NCI-H345 (cell line): ENCODE measurements around the gene ZNF646.

Source experiments
- DNase-seq: peaks from one replicate; lab custom pipeline; 2025; lab: John Stamatoyannopoulos, UW

ZNF646 gene, protein sequence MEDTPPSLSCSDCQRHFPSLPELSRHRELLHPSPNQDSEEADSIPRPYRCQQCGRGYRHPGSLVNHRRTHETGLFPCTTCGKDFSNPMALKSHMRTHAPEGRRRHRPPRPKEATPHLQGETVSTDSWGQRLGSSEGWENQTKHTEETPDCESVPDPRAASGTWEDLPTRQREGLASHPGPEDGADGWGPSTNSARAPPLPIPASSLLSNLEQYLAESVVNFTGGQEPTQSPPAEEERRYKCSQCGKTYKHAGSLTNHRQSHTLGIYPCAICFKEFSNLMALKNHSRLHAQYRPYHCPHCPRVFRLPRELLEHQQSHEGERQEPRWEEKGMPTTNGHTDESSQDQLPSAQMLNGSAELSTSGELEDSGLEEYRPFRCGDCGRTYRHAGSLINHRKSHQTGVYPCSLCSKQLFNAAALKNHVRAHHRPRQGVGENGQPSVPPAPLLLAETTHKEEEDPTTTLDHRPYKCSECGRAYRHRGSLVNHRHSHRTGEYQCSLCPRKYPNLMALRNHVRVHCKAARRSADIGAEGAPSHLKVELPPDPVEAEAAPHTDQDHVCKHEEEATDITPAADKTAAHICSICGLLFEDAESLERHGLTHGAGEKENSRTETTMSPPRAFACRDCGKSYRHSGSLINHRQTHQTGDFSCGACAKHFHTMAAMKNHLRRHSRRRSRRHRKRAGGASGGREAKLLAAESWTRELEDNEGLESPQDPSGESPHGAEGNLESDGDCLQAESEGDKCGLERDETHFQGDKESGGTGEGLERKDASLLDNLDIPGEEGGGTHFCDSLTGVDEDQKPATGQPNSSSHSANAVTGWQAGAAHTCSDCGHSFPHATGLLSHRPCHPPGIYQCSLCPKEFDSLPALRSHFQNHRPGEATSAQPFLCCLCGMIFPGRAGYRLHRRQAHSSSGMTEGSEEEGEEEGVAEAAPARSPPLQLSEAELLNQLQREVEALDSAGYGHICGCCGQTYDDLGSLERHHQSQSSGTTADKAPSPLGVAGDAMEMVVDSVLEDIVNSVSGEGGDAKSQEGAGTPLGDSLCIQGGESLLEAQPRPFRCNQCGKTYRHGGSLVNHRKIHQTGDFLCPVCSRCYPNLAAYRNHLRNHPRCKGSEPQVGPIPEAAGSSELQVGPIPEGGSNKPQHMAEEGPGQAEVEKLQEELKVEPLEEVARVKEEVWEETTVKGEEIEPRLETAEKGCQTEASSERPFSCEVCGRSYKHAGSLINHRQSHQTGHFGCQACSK (N-terminal part only)

DNA sequence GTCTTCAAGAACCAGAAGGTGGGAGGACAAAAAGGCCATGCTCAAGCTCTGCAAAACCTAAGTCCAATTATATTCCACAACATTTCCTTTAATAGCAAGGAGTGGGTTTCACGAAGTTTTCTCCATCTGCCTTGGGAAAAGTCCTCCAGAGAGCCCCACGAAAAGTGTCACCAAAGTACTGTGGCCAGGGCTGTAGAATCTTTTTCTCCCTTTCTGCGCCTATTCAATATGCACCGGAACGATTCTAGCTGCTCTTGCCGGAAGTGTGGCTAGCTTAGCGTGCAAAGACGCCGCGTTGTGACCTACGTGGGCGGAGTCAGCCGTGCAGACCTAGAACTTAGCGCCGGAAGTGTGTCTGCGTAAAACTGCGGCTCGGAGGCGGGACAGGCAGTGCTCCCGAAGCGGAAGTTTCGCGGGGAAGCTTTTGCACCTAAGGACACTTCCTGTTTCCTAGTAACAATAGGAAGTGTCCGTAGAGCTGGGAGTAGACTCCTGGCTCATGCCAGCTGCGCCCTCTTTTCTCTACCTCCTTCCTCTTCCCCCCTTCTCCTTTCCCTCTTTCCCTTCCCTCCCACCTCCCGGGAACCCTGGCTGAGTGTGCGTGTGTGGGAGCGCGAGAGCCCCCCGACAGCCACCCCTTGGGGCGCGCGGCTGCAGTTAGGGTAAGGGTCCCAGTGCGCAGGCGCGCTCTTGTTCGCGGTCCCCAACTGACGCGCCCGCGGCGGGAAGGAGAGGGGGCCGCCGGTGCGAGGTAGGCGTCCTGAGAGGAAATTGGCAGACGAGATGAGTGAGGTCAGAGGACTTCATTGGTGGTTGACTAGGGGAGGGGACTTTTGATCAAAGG lies at the start of gene ZNF646, which contains the start of gene ZNF668:
Gene ZNF646 (plus strand): TSS at position 453 of the 844 bp plus-strand sequence. CDS start 1,903 bp downstream, outside the sequence.
Gene ZNF668 (minus strand): TSS at position 271 of the 844 bp plus-strand sequence. CDS start 9,781 bp downstream, outside the sequence.
- DNase-seq, result peak; percentile 100

DNA sequence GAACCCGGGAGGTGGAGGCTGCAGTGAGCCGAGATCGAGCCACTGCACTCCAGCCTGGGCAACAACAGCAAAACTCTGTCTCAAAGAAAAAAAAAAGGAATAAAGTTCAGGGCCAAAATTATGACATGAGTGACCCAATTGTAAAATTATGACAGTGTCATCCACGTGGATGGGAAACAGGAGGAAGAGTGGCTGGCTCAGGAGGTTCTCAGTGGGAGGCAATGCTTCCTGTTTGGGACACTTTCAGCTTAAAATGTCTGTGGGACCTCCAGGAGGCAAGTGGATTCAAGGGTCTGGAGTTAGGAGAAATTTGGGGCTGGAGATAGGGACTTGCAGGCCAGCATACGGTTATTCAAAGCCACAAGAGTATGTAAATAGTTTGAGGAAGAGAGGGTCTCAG lies 48.9 kb upstream of the ZNF646 start:
- no peak for DNase-seq

DNA sequence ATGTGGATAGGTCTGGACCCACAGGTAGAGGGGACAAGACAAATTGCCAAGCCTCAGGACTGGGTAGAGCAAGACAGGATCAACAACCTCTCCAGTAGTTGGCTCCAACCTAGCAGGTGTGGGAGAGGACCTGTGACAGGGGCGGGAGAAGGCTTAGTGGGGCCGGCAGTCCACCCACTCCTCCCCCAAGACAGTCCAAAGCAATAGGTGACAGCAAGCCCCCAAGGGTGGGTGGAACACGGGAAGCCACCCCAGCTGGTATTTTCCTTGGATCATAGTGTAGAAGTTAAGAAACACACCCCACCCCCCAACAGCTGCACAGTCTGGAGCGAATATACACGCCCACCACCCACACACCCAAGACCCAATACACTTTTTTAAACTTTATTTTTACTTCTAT lies 45.0 kb upstream of the ZNF646 start:
- DNase-seq, result no peak

DNA sequence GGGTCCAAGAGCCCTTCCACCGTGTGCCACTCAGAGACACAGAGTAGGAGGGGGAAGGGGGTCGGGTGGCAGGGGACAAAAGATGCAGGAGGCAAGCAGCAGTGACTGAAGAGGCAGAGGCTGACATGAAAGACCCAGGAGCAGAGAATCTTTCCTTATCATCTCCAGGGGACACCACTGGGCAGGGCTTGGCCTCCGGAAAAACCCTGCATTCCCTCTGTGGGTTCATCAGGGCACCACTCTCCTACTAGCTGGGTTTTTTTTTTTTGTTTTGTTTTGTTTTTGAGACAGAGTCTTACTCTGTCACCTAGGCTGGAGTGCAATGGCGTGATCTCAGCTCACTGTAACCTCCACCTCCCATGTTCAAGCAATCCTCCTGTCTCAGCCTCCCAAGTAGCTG lies 42.9 kb upstream of the ZNF646 start:
- DNase-seq, result no peak

DNA sequence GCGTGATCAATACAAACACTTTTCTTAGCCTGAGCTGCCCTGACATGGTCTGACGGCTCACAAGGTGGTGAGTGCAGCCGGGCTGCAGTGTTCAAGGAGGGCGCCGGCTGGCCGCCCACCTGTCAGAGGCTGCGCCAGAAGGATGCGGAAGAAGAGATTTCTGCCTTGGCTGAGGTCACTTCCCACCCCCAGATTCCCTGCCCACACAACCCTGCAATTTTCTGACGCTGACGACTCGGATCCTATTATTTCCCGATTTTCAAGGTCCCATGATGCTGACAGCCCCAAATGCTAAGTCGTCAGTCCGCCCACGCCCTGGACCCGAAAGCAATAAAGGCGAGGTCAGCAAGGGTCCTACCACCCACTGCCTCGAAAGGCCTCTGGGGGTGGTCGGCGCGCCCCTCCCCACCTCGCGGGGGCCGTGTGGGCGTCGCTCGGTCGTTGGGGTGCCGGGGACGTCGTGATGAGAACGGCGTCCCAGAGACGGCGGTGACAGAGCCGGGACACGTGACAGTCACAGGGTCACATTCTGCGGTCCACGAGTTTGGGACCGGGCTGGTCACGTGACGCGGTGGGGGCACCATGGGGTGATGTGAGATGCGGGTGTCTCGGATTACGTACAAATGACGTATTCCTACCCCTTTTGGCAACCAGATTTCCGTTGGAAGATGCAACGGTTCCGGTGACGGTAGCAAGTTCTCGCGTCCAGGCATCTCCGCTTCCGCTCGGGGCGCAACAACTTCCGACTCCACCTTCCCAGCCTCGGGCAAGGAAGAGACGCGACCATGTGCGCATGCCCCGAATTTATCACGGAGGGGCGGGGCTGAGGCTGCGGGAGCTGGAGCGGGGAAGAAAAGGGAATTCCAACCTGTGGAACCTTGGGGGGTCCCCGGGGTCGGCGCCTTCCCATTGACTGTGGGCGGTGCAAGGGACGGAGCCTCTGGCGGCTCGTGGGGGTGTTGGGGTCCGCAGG lies 41.2 kb upstream of the ZNF646 start, which contains the start of gene STX4:
Gene STX4 (plus strand): TSS at position 823 of the 973 bp plus-strand sequence. CDS start 248 bp downstream, outside the sequence.
- DNase-seq, result peak; percentile 99

DNA sequence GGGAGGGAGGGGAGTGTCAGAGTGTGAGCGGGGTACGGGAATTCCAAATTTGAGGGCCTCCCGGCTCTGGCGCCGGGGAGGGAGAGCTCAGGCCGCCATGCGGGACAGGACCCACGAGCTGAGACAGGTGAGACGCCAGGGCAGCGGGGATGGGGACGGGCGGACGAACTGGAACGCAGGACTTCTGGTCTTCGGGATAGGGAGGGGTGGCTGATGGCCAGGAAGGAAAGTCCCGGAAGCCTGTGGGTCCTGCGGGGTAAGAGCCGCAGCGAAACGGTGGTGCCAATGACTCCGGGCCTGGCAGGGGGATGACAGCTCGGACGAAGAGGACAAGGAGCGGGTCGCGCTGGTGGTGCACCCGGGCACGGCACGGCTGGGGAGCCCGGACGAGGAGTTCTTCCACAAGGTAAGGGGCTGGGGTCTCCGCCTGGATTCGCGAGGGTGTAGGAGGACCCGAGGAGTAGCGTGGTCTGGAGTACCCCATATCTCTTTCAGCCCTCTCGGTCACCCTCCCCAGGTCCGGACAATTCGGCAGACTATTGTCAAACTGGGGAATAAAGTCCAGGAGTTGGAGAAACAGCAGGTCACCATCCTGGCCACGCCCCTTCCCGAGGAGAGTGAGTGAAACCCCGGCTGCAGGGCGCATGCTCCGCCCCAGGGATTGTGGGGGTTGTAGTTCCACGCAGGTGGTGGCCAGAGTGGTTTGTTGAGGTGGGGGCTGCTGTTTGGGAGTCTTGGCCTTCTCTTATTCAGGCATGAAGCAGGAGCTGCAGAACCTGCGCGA lies 40.3 kb upstream of the ZNF646 start:
- DNase-seq, result peak; percentile 89

DNA sequence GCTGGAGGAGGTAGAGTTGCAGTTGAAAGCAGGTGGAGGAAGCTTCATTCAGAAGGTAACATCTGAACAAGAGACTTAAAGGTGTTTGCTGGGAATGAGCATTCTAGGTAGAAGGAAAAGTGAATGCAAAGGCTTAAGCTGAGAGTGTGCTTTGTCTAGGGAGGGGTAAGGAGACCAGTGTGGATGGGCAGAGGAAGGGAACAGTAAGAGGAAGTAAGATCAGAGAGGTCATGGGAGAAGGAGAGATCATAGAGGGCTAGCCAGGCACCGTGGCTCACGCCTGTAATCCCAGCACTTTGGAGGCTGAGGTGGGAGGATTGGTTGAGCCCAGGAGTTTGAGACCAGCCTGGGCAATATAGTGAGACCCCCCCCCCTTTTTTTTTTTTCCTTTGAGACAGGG lies 37.5 kb upstream of the ZNF646 start:
- no peak for DNase-seq

DNA sequence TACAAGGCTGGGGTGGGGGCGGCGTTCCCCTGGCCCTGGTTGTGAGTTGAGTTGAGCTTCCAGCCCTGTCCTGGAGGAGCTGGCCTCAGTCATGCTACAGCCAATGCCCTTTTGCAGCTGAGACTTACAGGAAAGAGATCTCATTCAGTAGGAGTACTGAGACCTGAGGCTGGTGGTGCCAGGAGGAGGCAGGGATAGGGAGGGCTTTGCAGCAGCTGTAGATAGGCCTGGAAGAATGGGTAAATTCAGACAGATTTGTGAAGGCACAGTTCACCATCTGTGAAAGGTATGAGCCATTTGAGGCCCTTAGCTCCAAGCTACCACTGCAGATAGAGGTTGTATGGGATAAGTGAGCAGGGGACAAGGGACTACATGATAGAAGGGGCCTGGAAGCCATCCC lies 35.2 kb upstream of the ZNF646 start:
- DNase-seq, result no peak

DNA sequence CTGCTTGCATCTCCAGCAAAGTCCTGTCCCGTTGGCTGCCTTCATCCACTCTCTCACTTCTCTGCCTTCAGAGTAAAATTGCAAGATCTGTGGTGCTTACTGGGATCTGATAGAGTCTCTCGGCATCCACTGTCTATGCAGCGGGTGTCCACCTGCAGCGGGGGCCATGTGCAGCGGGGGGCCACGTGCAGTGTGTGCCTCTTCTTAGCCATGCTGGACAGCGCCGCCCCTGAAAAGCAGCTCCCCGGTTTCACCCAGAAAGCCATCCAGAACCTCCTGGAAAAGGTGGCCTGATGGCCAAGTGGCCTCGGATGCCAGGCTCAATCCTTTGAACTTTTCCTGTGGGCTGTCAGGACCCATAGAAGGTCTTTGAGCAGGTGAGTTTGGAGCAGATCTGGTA lies 31.4 kb upstream of the ZNF646 start:
- DNase-seq, result no peak

DNA sequence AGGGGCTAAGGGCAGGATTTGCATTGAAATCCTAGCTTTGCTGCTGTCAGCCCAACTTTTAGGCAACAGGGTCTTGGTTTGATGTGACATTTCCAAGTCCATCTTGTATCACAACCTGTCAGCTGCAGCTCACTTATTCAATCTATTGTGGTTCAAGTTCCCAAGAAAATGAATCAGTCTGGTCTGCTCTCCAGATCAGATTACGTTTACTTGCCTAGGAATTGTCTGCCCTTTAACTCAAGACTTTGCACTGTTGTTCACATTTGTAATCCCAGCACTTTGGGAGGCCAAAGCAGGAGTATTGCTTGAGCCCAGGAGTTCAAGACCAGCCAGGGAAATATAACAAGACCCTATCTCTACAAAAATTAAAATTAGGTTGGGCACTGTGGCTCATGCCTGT lies 30.9 kb upstream of the ZNF646 start:
- DNase-seq, result no peak

DNA sequence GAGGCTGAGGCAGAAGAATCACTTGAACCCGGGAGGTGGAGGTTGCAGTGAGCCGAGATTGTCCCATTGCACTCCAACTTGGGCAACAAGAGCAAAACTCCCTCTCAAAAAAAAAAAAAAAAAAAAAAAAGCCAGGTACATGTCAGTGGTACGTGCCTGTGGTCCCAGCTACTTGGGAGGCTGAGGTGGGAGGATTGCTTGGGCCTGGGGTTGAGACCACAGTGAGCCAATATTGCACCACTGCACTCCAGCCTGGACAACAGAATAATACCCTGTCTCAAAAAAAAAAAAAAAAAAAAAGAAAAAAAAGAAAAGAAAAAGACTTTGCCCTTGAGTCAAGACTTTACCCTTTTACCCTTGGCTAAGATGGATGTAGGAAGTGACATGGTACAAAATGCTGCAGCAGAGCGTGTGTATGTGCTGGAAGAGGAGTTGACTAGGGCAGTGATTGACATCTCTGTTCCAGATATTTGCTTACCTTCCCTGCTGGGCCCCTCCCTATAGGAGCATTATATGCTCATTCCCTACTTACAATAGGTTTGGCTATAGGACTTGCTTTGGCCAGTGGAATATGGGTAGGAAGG lies 30.2 kb upstream of the ZNF646 start:
- no peak for DNase-seq

DNA sequence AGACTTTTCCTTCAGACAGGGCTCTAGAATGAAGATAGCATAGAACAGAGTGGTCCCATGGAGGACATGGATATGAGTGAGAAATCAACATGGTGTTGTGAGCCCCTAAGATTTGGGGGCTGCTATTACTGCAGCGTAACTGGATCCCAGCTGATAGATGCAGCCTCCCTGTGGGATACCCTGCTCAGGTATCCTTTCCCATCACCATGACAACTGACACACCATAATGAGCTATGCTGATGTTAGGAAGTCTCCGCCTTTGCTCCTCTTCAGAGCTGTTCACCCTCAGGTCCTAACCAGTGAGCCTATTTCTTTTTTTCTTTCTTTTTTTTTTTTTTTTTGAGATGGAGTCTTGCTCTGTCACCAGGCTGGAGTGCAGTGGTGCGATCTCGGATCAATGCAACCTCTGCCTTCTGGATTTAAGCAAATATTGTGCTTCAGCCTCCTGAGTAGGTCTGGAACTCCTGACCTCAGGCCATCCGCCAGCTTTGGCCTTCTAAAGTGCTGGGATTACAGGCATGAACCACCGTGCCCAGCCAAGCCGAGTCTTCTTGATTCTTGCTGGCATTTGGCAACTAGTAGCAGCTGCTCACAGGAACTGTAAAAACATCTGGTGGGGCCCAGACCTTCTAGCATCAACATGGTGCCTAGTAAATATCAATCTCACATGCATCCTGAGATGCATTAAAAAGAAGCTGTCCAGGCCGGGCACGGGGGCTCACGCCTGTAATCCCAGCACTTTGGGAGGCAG lies 23.8 kb upstream of the ZNF646 start:
- DNase-seq, result no peak

DNA sequence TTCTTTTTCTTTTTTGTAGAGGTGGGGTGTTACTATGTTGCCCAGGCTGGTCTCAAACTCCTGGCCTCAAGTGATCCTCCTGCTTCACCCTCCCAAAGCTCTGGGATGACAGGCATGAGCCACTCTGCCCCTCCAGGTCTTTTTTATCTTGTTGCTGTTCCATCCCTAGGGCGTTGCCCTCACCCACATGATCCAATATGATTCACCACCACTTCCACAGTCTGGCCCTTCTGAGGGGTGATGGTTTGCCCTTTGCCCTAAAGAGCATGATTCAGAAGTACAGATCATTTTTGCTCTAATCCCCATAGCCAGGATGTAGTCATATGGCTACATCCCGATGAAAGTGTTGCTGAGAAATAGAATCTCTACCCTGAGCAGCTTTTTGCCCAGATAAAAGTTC lies 22.1 kb upstream of the ZNF646 start:
- DNase-seq, result no peak

DNA sequence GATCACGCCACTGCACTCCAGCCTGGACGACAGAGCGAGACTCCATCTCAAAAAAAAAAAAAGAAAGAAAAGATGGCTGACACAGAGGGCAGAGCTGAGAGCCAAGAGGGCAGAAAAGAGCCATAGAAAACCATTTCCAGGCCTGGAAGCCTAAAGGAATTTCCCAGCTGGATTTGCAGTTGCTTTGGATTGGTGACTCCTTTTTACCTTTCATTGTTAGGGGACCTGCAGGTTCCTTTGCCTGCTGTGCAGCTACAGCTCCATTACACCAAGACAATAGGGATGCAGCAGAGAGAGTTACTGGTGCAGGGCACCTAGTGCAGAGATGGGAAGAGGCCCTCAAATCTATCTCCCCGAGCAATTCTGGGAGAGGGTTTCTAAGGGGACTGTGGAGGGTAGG lies 18.6 kb upstream of the ZNF646 start:
- no peak for DNase-seq

DNA sequence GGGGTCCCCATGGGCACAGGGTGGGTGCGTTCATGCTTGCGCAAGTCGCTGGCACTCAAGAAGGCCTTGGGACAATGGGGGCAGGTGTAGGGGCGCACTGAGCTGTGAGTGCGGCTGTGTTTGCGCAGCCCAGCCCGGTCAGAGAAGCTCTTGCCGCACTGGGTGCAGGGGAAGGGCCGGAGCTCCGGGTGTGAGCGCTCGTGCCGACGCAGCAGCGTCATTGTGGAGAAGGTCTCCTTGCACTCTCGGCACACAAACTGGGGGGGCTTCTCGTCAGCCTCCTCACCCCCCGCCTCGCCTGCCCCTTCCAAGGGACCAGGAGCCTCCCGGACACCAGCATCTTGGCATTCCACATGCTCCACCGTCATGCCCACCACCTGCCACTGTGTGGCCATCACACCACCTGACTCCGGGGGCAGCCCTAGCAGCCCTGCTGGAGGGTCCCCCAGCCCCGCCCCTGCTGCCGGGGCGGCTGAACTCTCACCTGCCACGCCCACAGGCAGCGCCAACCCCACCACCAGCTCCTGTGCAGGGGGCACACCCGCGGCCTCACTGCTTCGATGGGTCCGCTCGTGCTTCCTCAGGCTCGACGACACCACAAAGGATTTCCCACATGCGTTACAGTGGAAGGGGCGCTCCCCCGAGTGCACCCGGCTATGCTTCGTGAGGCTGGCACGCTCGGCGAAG lies 13.0 kb upstream of the ZNF646 start:
- DNase-seq, result no peak

DNA sequence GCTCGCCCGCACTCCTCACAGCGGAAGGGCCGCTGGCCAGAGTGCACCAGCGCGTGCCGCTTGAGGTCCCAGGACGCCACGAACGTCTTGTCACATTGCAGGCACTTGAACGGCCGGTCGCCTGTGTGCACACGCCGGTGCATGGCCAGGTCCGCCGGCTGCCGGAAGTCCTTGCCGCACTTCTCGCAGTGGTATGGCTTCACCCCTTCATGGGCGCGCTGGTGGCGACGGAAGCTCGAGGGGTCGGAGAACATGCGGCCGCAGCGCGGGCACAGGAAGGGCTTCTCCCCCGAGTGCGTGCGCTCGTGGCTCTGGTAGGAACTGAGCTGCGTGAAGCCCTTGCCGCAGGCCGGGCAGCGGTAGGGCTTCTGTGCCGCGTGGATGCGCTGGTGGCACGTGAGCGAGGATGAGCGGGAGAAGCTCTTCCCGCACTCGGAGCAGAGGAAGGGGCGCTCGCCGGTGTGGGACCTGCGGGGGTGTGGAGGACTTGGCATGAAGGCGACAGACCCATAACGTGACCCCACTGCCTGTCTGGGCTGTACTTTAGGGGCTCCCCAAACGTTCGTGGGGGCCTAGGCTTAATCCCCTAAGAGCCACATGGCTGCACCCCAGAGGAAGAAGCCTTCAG lies 12.3 kb upstream of the ZNF646 start:
- no peak for DNase-seq

DNA sequence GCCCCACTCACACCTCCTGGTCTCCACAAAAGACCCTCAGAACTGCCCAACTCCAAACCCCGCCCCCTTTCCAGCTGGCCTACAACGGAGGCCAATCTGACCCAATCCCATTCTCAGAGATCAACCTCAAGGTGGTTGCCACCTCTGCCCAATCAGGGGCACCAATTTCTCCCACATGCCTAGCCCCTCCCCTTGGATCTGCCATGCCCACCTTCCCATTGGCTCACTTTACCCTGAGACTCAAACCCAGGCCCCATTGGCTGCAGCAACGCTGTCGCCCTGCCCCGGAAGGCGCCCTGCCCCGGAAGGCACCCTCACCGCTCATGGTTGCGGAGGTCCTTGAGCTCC lies 10.8 kb upstream of the ZNF646 start:
- no peak for DNase-seq
